SH-SY5Y (cell line): ENCODE data around the gene KRT76.

Source experiments
- GATA2 ChIP-seq: IDR thresholded peaks from 2 replicates; pipeline ENCODE4 v1.6.1; 2011; ENCODE audit warnings: mild to moderate bottlenecking, low read depth, low read length
- GATA3 ChIP-seq: IDR thresholded peaks from 2 replicates; pipeline ENCODE4 v1.6.1; 2011; ENCODE audit warnings: low read depth, mild to moderate bottlenecking, low read length, moderate library complexity

The KRT76 gene

GRCh38 chr12:52756281-52756960 lies 20.7 kb downstream of the KRT76 start:
- TF ChIP-seq GATA3, result no peak
- TF ChIP-seq GATA2, result no peak

- TF ChIP-seq GATA3, result no peak
- TF ChIP-seq GATA2, result no peak
Observed at GRCh38 chr12:52755533-52755932, 21.6 kb downstream of the KRT76 start.

- TF ChIP-seq GATA2, result no peak
- no peak for TF ChIP-seq GATA3
Observed at GRCh38 chr12:52754135-52754534, 23.0 kb downstream of the KRT76 start.

- TF ChIP-seq GATA3, result no peak
- TF ChIP-seq GATA2, result no peak
Observed at GRCh38 chr12:52753283-52753682, 23.9 kb downstream of the KRT76 start.

GRCh38 chr12:52752516-52752915 lies 24.6 kb downstream of the KRT76 start:
- TF ChIP-seq GATA2 (no peak), GATA3 (no peak)

- TF ChIP-seq GATA3 (no peak), GATA2 (no peak)
Observed at GRCh38 chr12:52751795-52752194, 25.4 kb downstream of the KRT76 start.

- TF ChIP-seq GATA3, result no peak
- TF ChIP-seq GATA2, result no peak
Observed at GRCh38 chr12:52749827-52750226, 27.3 kb downstream of the KRT76 start.

GRCh38 chr12:52748578-52748977 lies 28.6 kb downstream of the KRT76 start:
- TF ChIP-seq GATA2, result no peak
- TF ChIP-seq GATA3, result no peak

- TF ChIP-seq GATA3, result no peak
Observed at GRCh38 chr12:52745554-52745953, 31.6 kb downstream of the KRT76 start.

GRCh38 chr12:52744493-52745156 lies 32.5 kb downstream of the KRT76 start:
- TF ChIP-seq GATA3 (no peak), GATA2 (no peak)

GRCh38 chr12:52742822-52743457 lies 34.2 kb downstream of the KRT76 start:
- TF ChIP-seq GATA3 (no peak), GATA2 (no peak)

- TF ChIP-seq GATA2 (no peak), GATA3 (no peak)
Observed at GRCh38 chr12:52742196-52742580, 35.0 kb downstream of the KRT76 start.

GRCh38 chr12:52741375-52742195 lies 35.6 kb downstream of the KRT76 start:
- TF ChIP-seq GATA2 (no peak), GATA3 (no peak)

- TF ChIP-seq GATA3 (no peak), GATA2 (no peak)
Observed at GRCh38 chr12:52740584-52740983, 36.6 kb downstream of the KRT76 start.
